A549 (cell line): ENCODE measurements around the gene PTPRN2.

ENCODE experiments used
- CHD4 ChIP-seq: fragments of 200-600 bp; sonication (generic); IDR thresholded peaks from 2 replicates; pipeline ENCODE4 v1.6.1; 2016; ENCODE audit warnings: antibody characterized with exemption, mild to moderate bottlenecking, borderline replicate concordance
- CTCF ChIP-seq: fragments of >200 bp; sonication (Bioruptor Twin); formaldehyde crosslinking; IDR thresholded peaks from 3 replicates; pipeline ENCODE4 v1.5.1; 2016
- EHF ChIP-seq: fragments of 250-450 bp; sonication (Bioruptor Pico); IDR thresholded peaks from 2 replicates; pipeline ENCODE4 v1.5.0; 2020; ENCODE audit warnings: mild to moderate bottlenecking
- FOSL2 ChIP-seq, 2 experiments: fragments of 450-650 bp in 1 of 2; fragments of >200 bp in 1 of 2; sonication (Bioruptor Twin) in 1 of 2; formaldehyde crosslinking; IDR thresholded peaks; 2 replicates each; pipeline versions ENCODE4 v1.5.0 to v1.6.1; 2016 to 2020; ENCODE audit warnings: mild to moderate bottlenecking in 1 of 2, moderate library complexity in 1 of 2
- JUN ChIP-seq, 2 experiments: fragments of >200 bp; sonication (Bioruptor Twin); formaldehyde crosslinking; IDR thresholded peaks; 2 replicates in 1 of 2; 3 replicates in 1 of 2; pipeline ENCODE4 v1.6.1; 2016 to 2017
- KDM1A ChIP-seq: fragments of 200-600 bp; sonication (generic); IDR thresholded peaks from 2 replicates; pipeline ENCODE4 v1.6.1; 2016; ENCODE audit warnings: low read depth, mild to moderate bottlenecking
- MAX ChIP-seq: IDR thresholded peaks from 2 replicates; pipeline ENCODE4 v1.6.1; 2012
- MAZ ChIP-seq: fragments of 150-350 bp; IDR thresholded peaks from 2 replicates; pipeline ENCODE4 v1.6.1; 2014; ENCODE audit warnings: antibody characterized with exemption, low read depth, low read length, borderline replicate concordance
- RAD21 ChIP-seq, 2 experiments: fragments of >200 bp in 1 of 2; sonication (Bioruptor Twin) in 1 of 2; formaldehyde crosslinking in 1 of 2; IDR thresholded peaks in 1 of 2; conservative IDR thresholded peaks in 1 of 2; 2 replicates in 1 of 2; 3 replicates in 1 of 2; pipeline ENCODE4 v1.6.1; 2012 to 2018; ENCODE audit warnings: inconsistent platforms in 1 of 2
- REST ChIP-seq: fragments of 200-600 bp; sonication (generic); IDR thresholded peaks from 2 replicates; pipeline ENCODE4 v1.6.1; 2016; ENCODE audit warnings: antibody characterized with exemption, mild to moderate bottlenecking, moderate library complexity
- RNF2 ChIP-seq: fragments of 200-600 bp; sonication (generic); IDR thresholded peaks from 2 replicates; pipeline ENCODE4 v1.6.1; 2016; ENCODE audit warnings: low read depth, mild to moderate bottlenecking, antibody characterized with exemption, moderate library complexity, borderline replicate concordance
- ZNF302 ChIP-seq: fragments of 250-450 bp; sonication (Bioruptor Pico); IDR thresholded peaks from 2 replicates; pipeline ENCODE4 v1.9.0; 2021; ENCODE audit warnings: inconsistent platforms, mild to moderate bottlenecking, moderate library complexity
- TF ChIP-seq, protein P1 (sequence below): fragments of 150-350 bp; IDR thresholded peaks from 2 replicates; pipeline ENCODE4 v1.6.1; 2014; ENCODE audit warnings: low read depth, mild to moderate bottlenecking, low read length

DNA sequence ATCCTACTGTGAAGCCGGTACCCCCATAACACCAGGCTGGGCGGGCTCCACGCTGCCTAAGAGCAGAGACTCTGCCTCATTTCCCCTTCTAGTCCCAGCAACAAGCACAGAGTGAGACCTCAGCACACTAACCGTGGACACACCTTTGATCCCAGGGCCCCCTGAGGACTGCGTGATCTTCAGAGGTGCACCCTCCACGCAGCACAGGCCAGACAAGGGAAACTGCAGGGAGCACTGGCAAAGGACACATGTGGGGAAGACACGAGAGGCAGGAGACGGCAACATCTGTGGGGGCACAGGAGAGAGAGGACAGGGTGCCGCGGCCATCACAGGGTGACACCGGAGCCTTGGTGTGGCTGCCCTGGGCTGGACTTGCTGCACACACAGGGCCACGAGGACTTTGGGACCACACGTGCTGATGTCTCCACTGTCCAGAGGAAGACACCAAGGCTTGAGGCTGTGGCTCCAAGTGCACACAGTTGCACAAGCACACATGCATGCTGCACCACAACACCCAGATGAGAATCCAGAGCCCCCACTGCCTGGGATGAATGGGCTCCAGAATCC lies 128.8 kb downstream of the PTPRN2 start:
- TF ChIP-seq CTCF (no peak), CHD4 (no peak), KDM1A (no peak), MAX (no peak), RAD21 (conservative IDR thresholded peaks at IDR 0.05 in 1 of 2, IDR thresholded peaks at IDR 0.05 in 1 of 2) (no peak), MAZ (no peak), RNF2 (no peak), REST (no peak), JUN (IDR thresholded peaks at IDR 0.05) (no peak), ZNF302 (no peak), EHF (CRISPR knock-in tag) (no peak), FOSL2 (IDR thresholded peaks at IDR 0.05) (no peak), FOSL2 (CRISPR knock-in tag; IDR thresholded peaks at IDR 0.05) (no peak)
- TF ChIP-seq, protein P1, sequence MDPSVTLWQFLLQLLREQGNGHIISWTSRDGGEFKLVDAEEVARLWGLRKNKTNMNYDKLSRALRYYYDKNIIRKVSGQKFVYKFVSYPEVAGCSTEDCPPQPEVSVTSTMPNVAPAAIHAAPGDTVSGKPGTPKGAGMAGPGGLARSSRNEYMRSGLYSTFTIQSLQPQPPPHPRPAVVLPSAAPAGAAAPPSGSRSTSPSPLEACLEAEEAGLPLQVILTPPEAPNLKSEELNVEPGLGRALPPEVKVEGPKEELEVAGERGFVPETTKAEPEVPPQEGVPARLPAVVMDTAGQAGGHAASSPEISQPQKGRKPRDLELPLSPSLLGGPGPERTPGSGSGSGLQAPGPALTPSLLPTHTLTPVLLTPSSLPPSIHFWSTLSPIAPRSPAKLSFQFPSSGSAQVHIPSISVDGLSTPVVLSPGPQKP, result no peak
